Memory B cell (primary cell): ENCODE data around the gene HNF1B.

Experiments
- ATAC-seq: fragments of 150-1000 bp; cut with Tn5 transposase; 2 replicates; pipeline ENCODE4 v1.10.0; 2021; ENCODE audit warnings: low read depth, mild to moderate bottlenecking, moderate library complexity
- DNase-seq, 2 donors: peaks; one replicate each; pipeline ENCODE4 v3.0.0; 2022; ENCODE audit warnings: low spot score in 2 of 2
- H3K27ac Mint-ChIP-seq: one replicate; pipeline ENCODE4 v1.8.0; 2022; ENCODE audit warnings: mild to moderate bottlenecking, moderate library complexity, mixed read lengths
- H3K27me3 Mint-ChIP-seq: one replicate; pipeline ENCODE4 v1.8.0; 2022; ENCODE audit warnings: mixed read lengths
- H3K36me3 Mint-ChIP-seq: one replicate; pipeline ENCODE4 v1.8.0; 2022; ENCODE audit warnings: mild to moderate bottlenecking, mixed read lengths
- H3K4me1 Mint-ChIP-seq: one replicate; pipeline ENCODE4 v1.8.0; 2022; ENCODE audit warnings: mixed read lengths
- H3K4me3 Mint-ChIP-seq: one replicate; pipeline ENCODE4 v1.8.0; 2022; ENCODE audit warnings: mild to moderate bottlenecking, moderate library complexity, mixed read lengths
- H3K9me3 Mint-ChIP-seq: one replicate; pipeline ENCODE4 v1.8.0; 2022; ENCODE audit warnings: mixed read lengths

The HNF1B gene

DNA sequence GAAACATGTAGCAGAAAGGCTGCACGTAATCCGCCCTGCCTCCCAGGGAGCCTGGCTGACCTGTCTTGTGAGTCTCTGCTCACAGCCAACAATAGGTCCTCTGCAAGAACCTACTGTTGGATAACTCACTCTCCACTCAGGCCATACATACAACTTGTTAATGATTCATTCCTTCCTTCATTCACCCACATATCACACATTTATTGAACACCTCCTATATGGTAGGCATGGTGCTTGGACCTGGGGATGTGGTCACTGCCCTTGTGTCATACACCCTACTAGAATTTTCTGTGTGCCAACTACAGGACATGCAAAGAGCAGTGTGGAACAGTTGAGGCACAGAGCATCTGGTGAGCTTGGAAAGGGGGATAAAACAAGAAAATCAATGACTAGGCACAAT, 28.1 kb upstream of the HNF1B start:
- Mint-ChIP-seq H3K9me3 (no peaks in the 10 kb centered on the region), H3K27ac (no peak overlapping the region), H3K4me3 (no peak overlapping the region), H3K27me3 (peaks cover 3% of the 10 kb centered on the region), H3K4me1 (peaks cover 12% of the 10 kb centered on the region), H3K36me3 (no peaks in the 10 kb centered on the region)
- DNase-seq (no peak), ATAC-seq (no peak)

DNA sequence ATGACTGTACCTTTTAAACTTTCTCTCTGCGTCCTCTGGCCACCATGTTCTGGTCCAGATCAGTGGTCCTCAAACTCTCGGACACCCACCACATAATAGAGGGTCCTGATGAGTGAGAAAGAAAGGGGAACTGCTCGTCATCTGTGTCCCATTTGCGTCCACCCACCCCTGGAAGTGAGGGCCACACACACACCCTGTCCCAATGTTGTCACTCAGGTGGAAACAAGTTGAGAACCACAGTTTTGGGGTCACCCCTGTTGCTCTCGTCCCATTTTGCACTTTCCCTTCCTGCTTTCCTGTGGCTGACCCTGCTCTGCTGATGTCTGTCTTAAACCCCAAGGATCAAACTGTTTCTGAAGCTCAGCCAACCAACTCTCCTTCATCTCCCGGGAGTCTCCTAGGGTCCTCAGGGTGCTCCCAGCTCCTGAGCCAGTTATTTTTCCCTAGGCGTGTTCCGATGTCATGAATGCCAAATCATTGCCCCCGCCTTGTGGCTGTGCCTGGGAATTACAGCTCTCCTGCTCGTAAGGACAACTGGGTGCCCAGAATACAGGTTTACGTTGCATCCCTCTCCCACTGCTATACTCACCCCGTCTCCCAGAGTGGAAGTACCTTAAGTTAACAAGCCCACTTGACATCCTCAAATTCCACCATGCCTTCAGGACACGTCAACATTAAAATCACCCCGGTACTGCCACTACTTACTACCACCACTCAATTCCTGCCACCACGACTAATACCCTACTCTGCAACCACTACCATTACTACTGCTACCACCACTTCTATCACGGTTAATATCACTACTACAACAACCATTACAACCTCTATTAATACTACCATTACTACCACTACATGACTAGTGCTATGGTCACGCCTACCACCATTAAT, 26.0 kb upstream of the HNF1B start:
- H3K9me3 Mint-ChIP-seq = no peaks in the 10 kb centered on the region
- H3K27ac Mint-ChIP-seq = no peak overlapping the region
- H3K27me3 Mint-ChIP-seq = peaks cover 9% of the 10 kb centered on the region
- no peak for ATAC-seq
- DNase-seq = no peak
- H3K4me3 Mint-ChIP-seq = no peak overlapping the region
- H3K4me1 Mint-ChIP-seq = peaks cover 17% of the 10 kb centered on the region
- no peaks in the 10 kb centered on the region for H3K36me3 Mint-ChIP-seq

DNA sequence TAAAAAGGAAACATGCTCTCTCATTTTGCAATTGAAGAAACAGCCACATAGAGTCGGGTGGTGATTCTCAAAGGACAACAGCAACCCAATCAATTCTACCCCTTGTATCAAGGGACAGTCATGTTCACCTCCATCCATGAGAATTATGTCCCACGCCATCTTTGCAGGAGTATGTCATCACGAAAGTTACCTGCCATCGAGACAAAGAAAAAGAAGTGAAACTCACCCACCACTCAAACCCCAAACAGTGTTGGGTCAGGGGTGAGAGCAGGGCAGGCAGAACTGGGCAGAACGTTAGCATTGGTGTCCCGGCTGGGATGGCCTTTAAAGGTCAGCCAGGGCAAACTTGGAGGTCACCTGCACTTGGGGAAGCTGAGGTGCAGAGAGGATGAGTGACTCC, 24.2 kb upstream of the HNF1B start:
- ATAC-seq (no peak), DNase-seq (no peak)
- Mint-ChIP-seq H3K9me3 (no peaks in the 10 kb centered on the region), H3K4me1 (peaks cover 17% of the 10 kb centered on the region), H3K27ac (no peak overlapping the region), H3K4me3 (no peak overlapping the region), H3K27me3 (peaks cover 13% of the 10 kb centered on the region), H3K36me3 (no peaks in the 10 kb centered on the region)

- H3K27me3 Mint-ChIP-seq = peaks cover 13% of the 10 kb centered on the region
- peaks cover 17% of the 10 kb centered on the region for H3K4me1 Mint-ChIP-seq
- no peak overlapping the region for H3K27ac Mint-ChIP-seq
- no peak overlapping the region for H3K4me3 Mint-ChIP-seq
- DNase-seq (no peak), ATAC-seq (no peak)
- no peaks in the 10 kb centered on the region for H3K36me3 Mint-ChIP-seq
- H3K9me3 Mint-ChIP-seq = no peaks in the 10 kb centered on the region
These were observed 23.6 kb upstream of the HNF1B start for GRCh38 chr17:37768438-37768837.

GRCh38 chr17:37766971-37767370, 22.1 kb upstream of the HNF1B start:
- no peaks in the 10 kb centered on the region for H3K9me3 Mint-ChIP-seq
- H3K4me3 Mint-ChIP-seq = no peak overlapping the region
- ATAC-seq (no peak), DNase-seq (no peak)
- peaks cover 16% of the 10 kb centered on the region for H3K27me3 Mint-ChIP-seq
- no peaks in the 10 kb centered on the region for H3K36me3 Mint-ChIP-seq
- H3K27ac Mint-ChIP-seq = no peak overlapping the region
- H3K4me1 Mint-ChIP-seq = peaks cover 17% of the 10 kb centered on the region

- Mint-ChIP-seq H3K4me3 (no peak overlapping the region), H3K36me3 (no peaks in the 10 kb centered on the region), H3K4me1 (peaks cover 17% of the 10 kb centered on the region), H3K27ac (no peak overlapping the region), H3K27me3 (peaks cover 17% of the 10 kb centered on the region), H3K9me3 (no peaks in the 10 kb centered on the region)
- DNase-seq (no peak), ATAC-seq (no peak)
These were observed 19.5 kb upstream of the HNF1B start for GRCh38 chr17:37764383-37764782.

DNA sequence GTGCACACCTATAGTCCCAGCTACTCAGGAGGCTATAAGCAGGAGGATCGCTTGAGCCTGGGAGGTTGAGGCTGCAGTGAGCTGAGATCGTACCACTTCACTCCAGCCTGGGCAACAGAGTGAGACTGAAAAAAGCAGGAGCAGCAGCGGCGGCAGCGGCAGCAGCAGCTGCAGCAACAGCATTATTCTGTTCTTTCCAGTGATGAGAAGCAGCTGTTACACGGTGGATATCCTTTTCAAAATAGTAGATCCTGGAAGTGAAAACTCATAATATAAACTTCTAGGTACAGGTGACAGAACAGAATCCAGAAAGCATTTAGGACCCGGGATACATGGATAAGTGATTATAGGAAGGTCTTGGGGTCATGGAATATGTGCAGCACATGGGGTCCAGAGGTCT, 17.8 kb upstream of the HNF1B start:
- Mint-ChIP-seq H3K4me1 (peaks cover 12% of the 10 kb centered on the region), H3K27me3 (peaks cover 23% of the 10 kb centered on the region), H3K36me3 (peaks cover 3% of the 10 kb centered on the region), H3K27ac (no peak overlapping the region), H3K4me3 (no peak overlapping the region), H3K9me3 (no peaks in the 10 kb centered on the region)
- no peak for DNase-seq
- no peak for ATAC-seq

- Mint-ChIP-seq H3K4me1 (peaks cover 8% of the 10 kb centered on the region), H3K36me3 (peaks cover 3% of the 10 kb centered on the region), H3K27ac (no peak overlapping the region), H3K4me3 (no peak overlapping the region), H3K9me3 (no peaks in the 10 kb centered on the region), H3K27me3 (peaks cover 18% of the 10 kb centered on the region)
- DNase-seq (no peak), ATAC-seq (no peak)
These were observed 17.1 kb upstream of the HNF1B start for GRCh38 chr17:37761961-37762360.

DNA sequence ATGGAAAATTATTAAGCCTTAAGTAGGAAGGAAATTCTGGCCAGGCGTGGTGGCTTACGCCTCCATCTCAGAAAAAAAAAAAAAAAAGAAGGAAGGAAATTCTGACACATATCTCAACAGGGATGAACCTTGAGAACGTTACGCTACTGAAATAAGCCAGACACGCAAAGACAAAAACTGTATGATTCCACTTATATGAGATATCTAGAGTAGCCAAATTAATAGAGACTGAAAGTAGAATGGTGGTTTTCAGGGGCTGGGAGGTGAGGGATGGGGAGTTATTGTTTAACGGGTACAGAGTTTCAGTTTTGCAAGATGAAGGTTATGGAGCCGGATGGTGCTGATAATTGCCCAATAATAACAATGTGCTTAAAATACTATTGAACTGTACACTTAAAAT, 16.2 kb upstream of the HNF1B start:
- Mint-ChIP-seq H3K36me3 (peaks cover 3% of the 10 kb centered on the region), H3K4me3 (no peak overlapping the region), H3K27ac (no peak overlapping the region)

GRCh38 chr17:37759014-37759637, 14.3 kb upstream of the HNF1B start:
- ATAC-seq = no peak
- Mint-ChIP-seq H3K27ac (no peak overlapping the region), H3K27me3 (peaks cover 14% of the 10 kb centered on the region), H3K36me3 (peaks cover 3% of the 10 kb centered on the region), H3K4me3 (no peak overlapping the region), H3K9me3 (no peaks in the 10 kb centered on the region), H3K4me1 (peaks cover 4% of the 10 kb centered on the region)
- no peak for DNase-seq

More for the DNA sequence above, 16.2 kb upstream of the HNF1B start:
- Mint-ChIP-seq H3K27me3 (peaks cover 18% of the 10 kb centered on the region), H3K9me3 (no peaks in the 10 kb centered on the region), H3K4me1 (peaks cover 8% of the 10 kb centered on the region)
- no peak for DNase-seq
- ATAC-seq = no peak

DNA sequence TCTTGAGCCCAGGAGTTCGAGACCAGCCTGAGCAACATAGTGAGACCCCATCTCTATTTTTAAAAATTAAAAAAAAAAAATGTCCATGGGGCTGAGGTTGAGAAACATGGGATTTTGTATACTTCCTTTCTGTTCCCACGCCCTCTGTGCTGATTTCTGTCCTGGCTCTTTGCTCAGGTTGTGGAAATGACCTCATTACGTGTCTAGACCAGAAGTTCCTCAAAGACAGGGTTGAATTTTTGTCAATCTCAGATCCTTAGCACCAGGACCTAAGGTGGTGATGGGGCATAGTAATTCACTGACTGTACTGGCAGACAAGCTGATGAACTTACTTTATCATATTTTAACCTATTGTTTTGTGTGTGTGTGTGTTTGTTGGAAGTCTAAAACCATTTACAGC, 11.2 kb upstream of the HNF1B start:
- Mint-ChIP-seq H3K27me3 (peaks cover 7% of the 10 kb centered on the region), H3K4me1 (peaks cover 2% of the 10 kb centered on the region), H3K27ac (no peak overlapping the region), H3K36me3 (peaks cover 3% of the 10 kb centered on the region), H3K9me3 (no peaks in the 10 kb centered on the region), H3K4me3 (no peak overlapping the region)
- DNase-seq = no peak
- ATAC-seq = no peak

GRCh38 chr17:37755455-37755854, 10.6 kb upstream of the HNF1B start:
- DNase-seq = no peak
- Mint-ChIP-seq H3K27me3 (peaks cover 7% of the 10 kb centered on the region), H3K4me1 (no peaks in the 10 kb centered on the region), H3K36me3 (peaks cover 3% of the 10 kb centered on the region), H3K27ac (no peak overlapping the region), H3K9me3 (no peaks in the 10 kb centered on the region), H3K4me3 (no peak overlapping the region)
- ATAC-seq = no peak

GRCh38 chr17:37754363-37754762, 9.5 kb upstream of the HNF1B start:
- Mint-ChIP-seq H3K9me3 (no peaks in the 10 kb centered on the region), H3K27me3 (peaks cover 7% of the 10 kb centered on the region), H3K36me3 (peaks cover 3% of the 10 kb centered on the region), H3K4me1 (no peaks in the 10 kb centered on the region), H3K4me3 (no peak overlapping the region), H3K27ac (no peak overlapping the region)
- no peak for ATAC-seq
- no peak for DNase-seq

DNA sequence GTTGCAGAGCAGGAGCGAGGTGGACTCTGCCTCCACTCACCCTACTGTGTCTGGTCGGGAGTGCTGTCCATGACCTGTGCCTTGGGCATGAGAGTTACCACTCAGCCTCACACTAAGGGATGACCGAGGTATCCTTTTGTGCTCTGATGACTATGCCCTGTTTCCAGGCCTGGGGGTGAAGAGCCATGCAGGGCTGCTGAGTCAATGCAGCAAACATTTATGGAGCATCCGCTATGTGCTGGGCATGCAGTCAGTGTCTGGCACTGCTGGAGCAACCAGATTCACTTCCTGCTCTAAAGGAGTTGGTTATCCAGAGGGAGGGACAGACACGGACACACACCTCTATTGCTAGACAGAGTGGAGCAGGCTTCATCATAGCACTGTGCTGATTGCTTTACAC, 7.6 kb upstream of the HNF1B start:
- no peaks in the 10 kb centered on the region for H3K4me1 Mint-ChIP-seq
- H3K36me3 Mint-ChIP-seq = no peaks in the 10 kb centered on the region
- H3K4me3 Mint-ChIP-seq = no peak overlapping the region
- peaks cover 9% of the 10 kb centered on the region for H3K27me3 Mint-ChIP-seq
- H3K9me3 Mint-ChIP-seq = no peaks in the 10 kb centered on the region
- DNase-seq = no peak
- ATAC-seq = no peak
- H3K27ac Mint-ChIP-seq = no peak overlapping the region
